Measurements from ENCODE around the gene TEX14. TPM values are rescaled to one million over a fixed set of nuclear protein-coding genes. Genes with fewer than 3 reads are reported as not detected.
"Not testable (repeated sequence)": the region's sequence is repeated elsewhere in the genome, so short reads cannot be mapped to it uniquely, and the experiment has no call there.

Gene TEX14
- total RNA-seq, 4 donors from 2014 or later = 0.13 to 0.19 TPM; not detected in 2

GRCh38 chr17:58684003-58684402, 7.8 kb downstream of the TEX14 start:
- intact Hi-C loops (cut with DNase I) = no loop called here
- 69 to 79% methylated on average over 10 of the region's 10 CpGs for WGBS, 2 donors
- H3K4me1 ChIP-seq = no peaks in the 10 kb centered on the region
- no peaks in the 10 kb centered on the region for H3K27me3 ChIP-seq
- no peak overlapping the region for H3K27ac ChIP-seq
- no peaks in the 10 kb centered on the region for H3K36me3 ChIP-seq
- H3K4me3 ChIP-seq = no peak overlapping the region
- TF ChIP-seq CTCF (IDR thresholded peaks at IDR 0.05) = no peak
- no peak for TF ChIP-seq POLR2A (IDR thresholded peaks at IDR 0.05)
- no peaks in the 10 kb centered on the region for H3K9me3 ChIP-seq
- no peak for DNase-seq

- Histone ChIP-seq H3K27ac (no peak overlapping the region), H3K4me1 (no peaks in the 10 kb centered on the region), H3K9me3 (no peaks in the 10 kb centered on the region), H3K4me3 (no peak overlapping the region), H3K27me3 (peaks cover 0 to 6% (median 0%) of the 10 kb centered on the region in 4 donors), H3K36me3 (no peaks in the 10 kb centered on the region)
- intact Hi-C loops (cut with DNase I) = no loop called here
- no peak for DNase-seq
- no peak for TF ChIP-seq CTCF (IDR thresholded peaks at IDR 0.05)
- no peak for TF ChIP-seq POLR2A (IDR thresholded peaks at IDR 0.05)
- WGBS, 2 donors = 65 to 87% methylated on average over 6 of the region's 6 CpGs
Measured at GRCh38 chr17:58680038-58680369, 11.8 kb downstream of the TEX14 start.

GRCh38 chr17:58679263-58680037, 12.4 kb downstream of the TEX14 start:
- no peak for TF ChIP-seq POLR2A (IDR thresholded peaks at IDR 0.05)
- no peak for TF ChIP-seq CTCF (IDR thresholded peaks at IDR 0.05)
- WGBS, 2 donors = 45 to 57% methylated on average over 12 of the region's 12 CpGs

GRCh38 chr17:58678287-58678686, 13.6 kb downstream of the TEX14 start:
- H3K27me3 ChIP-seq; DNase-seq; H3K4me3 ChIP-seq; intact Hi-C loops (cut with DNase I); H3K36me3 ChIP-seq; H3K27ac ChIP-seq; H3K4me1 ChIP-seq; H3K9me3 ChIP-seq: not testable (repeated sequence)
- WGBS, 2 donors = 75 to 83% methylated on average over 5 of the region's 5 CpGs

More at GRCh38 chr17:58679263-58680037, 12.4 kb downstream of the TEX14 start:
- intact Hi-C loops (cut with DNase I) = no loop called here
- Histone ChIP-seq H3K9me3 (no peaks in the 10 kb centered on the region), H3K4me3 (no peak overlapping the region), H3K36me3 (no peaks in the 10 kb centered on the region), H3K27me3 (peaks cover 0 to 6% (median 0%) of the 10 kb centered on the region in 4 donors), H3K27ac (no peak overlapping the region), H3K4me1 (no peaks in the 10 kb centered on the region)
- no peak for DNase-seq

- WGBS, 2 donors = 60 to 74% methylated on average over 4 of the region's 4 CpGs
- H3K27me3 ChIP-seq = peaks cover 0 to 6% (median 0%) of the 10 kb centered on the region in 4 donors
- no peaks in the 10 kb centered on the region for H3K4me1 ChIP-seq
- no peak for TF ChIP-seq POLR2A (IDR thresholded peaks at IDR 0.05)
- TF ChIP-seq CTCF (IDR thresholded peaks at IDR 0.05) = no peak
- no peak overlapping the region for H3K4me3 ChIP-seq
- intact Hi-C loops (cut with DNase I) = no loop called here
- H3K27ac ChIP-seq = no peak overlapping the region
- no peaks in the 10 kb centered on the region for H3K36me3 ChIP-seq
- DNase-seq = no peak
- no peaks in the 10 kb centered on the region for H3K9me3 ChIP-seq
Measured at GRCh38 chr17:58677194-58677880, 14.5 kb downstream of the TEX14 start.
